HFF-Myc (cell line): Measurements from ENCODE around the gene BACE1.

Experiments
- DNase-seq: peaks from one replicate; pipeline ENCODE4 v3.0.0-alpha.2; 2011; ENCODE audit warnings: low read depth; ENCODE audit errors: extremely low read depth
- H3K4me3 ChIP-seq: replicated peaks from 2 replicates; pipeline ENCODE4 v1.5.1; 2011; ENCODE audit warnings: low read depth, mild to moderate bottlenecking, control low read depth, low read length
- CTCF ChIP-seq: IDR thresholded peaks from 2 replicates; pipeline ENCODE4 v1.5.1; 2012; ENCODE audit warnings: mild to moderate bottlenecking, low read depth, low read length, control low read depth; ENCODE audit errors: missing control alignments

Gene BACE1

GRCh38 chr11:117299351-117300282 is 16.4 kb downstream of the BACE1 start:
- TF ChIP-seq CTCF, result no peak
- no peak for DNase-seq
- H3K4me3 ChIP-seq, result no peak overlapping the region

- no peak for DNase-seq
- no peak for TF ChIP-seq CTCF
- H3K4me3 ChIP-seq, result no peak overlapping the region
These were observed 17.9 kb downstream of the BACE1 start for GRCh38 chr11:117298195-117298594.

- TF ChIP-seq CTCF, result no peak
- no peak overlapping the region for H3K4me3 ChIP-seq
- no peak for DNase-seq
These were observed 19.2 kb downstream of the BACE1 start for GRCh38 chr11:117296881-117297280.

DNA sequence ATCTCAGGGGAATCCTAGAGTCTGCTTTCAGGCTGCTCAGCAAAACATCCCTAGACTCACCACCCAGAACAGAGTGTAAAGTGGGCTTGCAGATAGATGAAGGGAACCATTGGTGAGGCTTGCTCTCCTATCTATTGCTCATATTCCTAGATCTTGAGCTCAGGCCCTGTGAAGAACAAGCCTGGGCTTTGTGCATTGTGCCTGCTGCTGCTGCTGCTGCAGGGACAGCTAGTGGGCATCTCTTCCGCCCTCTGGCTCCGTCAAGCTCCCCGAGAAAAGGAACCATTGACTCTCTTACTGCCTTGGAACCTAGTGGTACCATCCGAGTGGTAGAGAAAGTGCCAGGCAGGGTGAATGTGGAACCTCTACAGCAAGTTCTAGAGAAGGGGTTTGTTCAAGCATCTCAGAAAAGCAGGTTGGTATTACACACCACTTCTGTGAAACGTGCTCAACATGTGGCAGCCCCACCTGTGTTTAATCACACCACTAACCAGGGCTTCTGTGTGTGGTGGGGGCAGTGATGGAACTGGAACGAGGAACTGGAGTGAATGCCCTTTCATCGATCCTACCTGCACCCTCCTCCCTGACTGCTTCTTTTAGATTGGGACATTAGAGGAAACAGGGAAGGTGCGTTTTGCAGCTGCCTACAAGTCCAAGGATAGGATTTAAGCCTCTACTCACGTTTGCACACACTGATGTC is 20.5 kb downstream of the BACE1 start:
- DNase-seq, result no peak

GRCh38 chr11:117292616-117293015 is 23.4 kb downstream of the BACE1 start:
- no peak for DNase-seq
- no peak for TF ChIP-seq CTCF
- no peak overlapping the region for H3K4me3 ChIP-seq

More for the DNA sequence above, 20.5 kb downstream of the BACE1 start:
- H3K4me3 ChIP-seq, result no peak overlapping the region
- TF ChIP-seq CTCF, result no peak

DNA sequence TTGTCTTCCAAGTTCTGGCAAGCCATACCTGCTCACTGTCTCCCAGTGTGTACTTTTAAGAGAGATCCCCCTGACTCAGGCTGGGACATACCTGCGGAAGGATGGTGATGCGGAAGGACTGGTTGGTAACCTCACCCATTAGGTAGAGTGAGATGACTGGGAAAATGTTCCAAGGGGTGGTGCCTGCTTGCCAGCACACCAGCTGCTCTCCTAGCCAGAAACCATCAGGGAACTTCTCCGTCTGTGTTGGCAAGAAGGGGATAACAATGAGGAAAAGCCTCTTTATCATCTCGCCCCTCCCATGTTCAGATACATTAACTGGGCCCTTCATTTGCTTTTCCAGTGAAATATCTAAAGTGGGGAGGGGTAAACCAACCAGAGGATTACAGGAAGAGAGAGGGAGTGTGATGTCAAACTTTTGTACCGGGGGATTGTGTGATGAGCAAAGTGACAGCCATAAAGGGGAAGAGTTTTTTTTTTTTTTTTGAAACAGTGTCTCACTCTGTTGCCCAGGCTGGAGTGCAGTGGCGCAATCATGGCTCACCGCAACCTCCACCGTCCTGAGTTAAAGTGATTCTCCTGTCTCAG is 25.2 kb downstream of the BACE1 start, which contains the start of gene BACE1-AS:
BACE1-AS (plus strand) TSS at position 538 of the 588 bp plus-strand sequence.
- DNase-seq, result no peak
- H3K4me3 ChIP-seq, result no peak within 1 kb of the TSS
- TF ChIP-seq CTCF, result no peak
